OCI-LY3 (cell line): ENCODE measurements around the gene PACC1.

ENCODE experiments used
- H2AFZ ChIP-seq: fragments of 200-600, 300-600 bp; shearing (Covaris generic); 2 replicates; pipeline ENCODE4 v1.6.0; 2014; ENCODE audit warnings: antibody characterized with exemption, low read depth, low read length
- H3K27ac ChIP-seq: fragments of 200-600, 300-600 bp; sonication (generic); 2 replicates; pipeline ENCODE4 v1.5.1; 2014; ENCODE audit warnings: mild to moderate bottlenecking, low read length, moderate library complexity, mixed read lengths
- H3K27me3 ChIP-seq: fragments of 200-600, 300-600 bp; sonication (generic); 2 replicates; pipeline ENCODE4 v1.6.1; 2014; ENCODE audit warnings: low read depth, low read length, mixed read lengths
- H3K36me3 ChIP-seq: fragments of 200-600, 300-600 bp; sonication (generic); replicated peaks from 2 replicates; pipeline ENCODE3; 2014; ENCODE audit warnings: low read depth, low read length, mixed read lengths
- H3K4me1 ChIP-seq: fragments of 300-600, 200-600 bp; sonication (generic); 2 replicates; pipeline ENCODE4 v1.6.1; 2014; ENCODE audit warnings: low read length, mixed read lengths
- H3K4me2 ChIP-seq: fragments of 200-600, 300-600 bp; sonication (generic); 2 replicates; pipeline ENCODE4 v1.6.1; 2014; ENCODE audit warnings: low read length, mixed read lengths
- H3K4me3 ChIP-seq: fragments of 300-600, 200-600 bp; sonication (generic); 2 replicates; pipeline ENCODE4 v1.5.1; 2014; ENCODE audit warnings: antibody characterized with exemption, mild to moderate bottlenecking, low read length, moderate library complexity
- H3K79me2 ChIP-seq: fragments of 300-600, 200-600 bp; shearing (Covaris generic); 2 replicates; pipeline ENCODE4 v1.6.1; 2014; ENCODE audit warnings: mild to moderate bottlenecking, low read length, mixed read lengths
- H3K9ac ChIP-seq: fragments of 300-600, 200-600 bp; shearing (Covaris generic); 2 replicates; pipeline ENCODE4 v1.6.0; 2014; ENCODE audit warnings: mild to moderate bottlenecking, low read length, moderate library complexity
- H3K9me3 ChIP-seq: fragments of 200-600, 300-600 bp; shearing (Covaris generic); 2 replicates; pipeline ENCODE4 v1.6.1; 2014; ENCODE audit warnings: low read length, mixed read lengths; ENCODE audit not compliant: insufficient read depth
- H4K20me1 ChIP-seq: fragments of 200-600, 300-600 bp; sonication (generic); 2 replicates; pipeline ENCODE4 v1.6.1; 2016; ENCODE audit warnings: low read length, mixed read lengths; ENCODE audit not compliant: insufficient read depth
- EZH2phosphoT487 ChIP-seq: fragments of 200-600 bp; shearing (Covaris generic); IDR thresholded peaks from 2 replicates; pipeline ENCODE4 v1.6.1; 2018; ENCODE audit warnings: antibody characterized with exemption, mixed run types, low read depth
- TF ChIP-seq, protein P1 (sequence below): fragments of 200-600, 300-600 bp; sonication (generic); IDR thresholded peaks from 2 replicates; pipeline ENCODE4 v1.5.1; 2014; ENCODE audit warnings: antibody characterized with exemption, low read length, low read depth

The PACC1 gene

DNA sequence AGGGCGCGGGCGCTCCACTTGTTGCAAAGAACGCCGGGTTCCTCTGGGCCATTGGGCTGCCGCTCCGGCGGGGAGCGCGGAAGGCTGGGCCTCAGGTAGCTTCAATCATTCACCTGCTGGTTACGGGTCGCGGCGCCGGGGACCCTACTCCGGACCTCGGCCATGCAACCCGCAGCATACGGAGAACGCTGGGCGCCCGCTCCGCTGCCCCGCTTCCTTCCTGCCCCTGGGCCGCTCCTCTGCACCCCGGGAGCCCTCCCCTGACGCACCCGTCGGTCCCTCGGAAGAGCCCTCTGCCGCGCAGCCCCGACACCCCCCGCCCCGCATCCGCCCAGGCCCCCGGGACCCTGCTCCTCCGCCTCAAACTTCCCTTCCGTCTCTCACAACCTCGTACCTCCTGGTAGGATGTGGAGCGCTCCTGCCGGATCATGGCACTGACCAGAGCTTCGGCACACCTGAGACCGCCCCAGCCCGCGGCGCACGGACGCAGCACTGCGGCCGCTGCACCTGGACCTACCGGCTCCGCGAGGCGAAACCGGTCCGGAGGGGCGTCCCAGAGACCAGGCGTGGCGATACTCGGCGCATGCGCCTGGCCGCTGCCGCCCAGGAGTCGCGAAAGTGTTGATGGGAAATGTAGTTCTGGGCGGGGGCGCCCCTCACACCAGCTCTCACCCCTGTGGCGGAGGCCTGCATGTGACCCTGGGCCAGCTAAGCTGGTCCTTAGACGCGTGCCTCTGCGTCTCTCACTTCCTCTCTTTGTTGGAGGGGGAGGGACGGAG is at the start of gene PACC1:
TSS of gene PACC1 (minus strand) at position 559 of the 779 bp plus-strand sequence. CDS start at position 430, 129 bp downstream.
- no peak for TF ChIP-seq EZH2phosphoT487
- TF ChIP-seq, protein P1, sequence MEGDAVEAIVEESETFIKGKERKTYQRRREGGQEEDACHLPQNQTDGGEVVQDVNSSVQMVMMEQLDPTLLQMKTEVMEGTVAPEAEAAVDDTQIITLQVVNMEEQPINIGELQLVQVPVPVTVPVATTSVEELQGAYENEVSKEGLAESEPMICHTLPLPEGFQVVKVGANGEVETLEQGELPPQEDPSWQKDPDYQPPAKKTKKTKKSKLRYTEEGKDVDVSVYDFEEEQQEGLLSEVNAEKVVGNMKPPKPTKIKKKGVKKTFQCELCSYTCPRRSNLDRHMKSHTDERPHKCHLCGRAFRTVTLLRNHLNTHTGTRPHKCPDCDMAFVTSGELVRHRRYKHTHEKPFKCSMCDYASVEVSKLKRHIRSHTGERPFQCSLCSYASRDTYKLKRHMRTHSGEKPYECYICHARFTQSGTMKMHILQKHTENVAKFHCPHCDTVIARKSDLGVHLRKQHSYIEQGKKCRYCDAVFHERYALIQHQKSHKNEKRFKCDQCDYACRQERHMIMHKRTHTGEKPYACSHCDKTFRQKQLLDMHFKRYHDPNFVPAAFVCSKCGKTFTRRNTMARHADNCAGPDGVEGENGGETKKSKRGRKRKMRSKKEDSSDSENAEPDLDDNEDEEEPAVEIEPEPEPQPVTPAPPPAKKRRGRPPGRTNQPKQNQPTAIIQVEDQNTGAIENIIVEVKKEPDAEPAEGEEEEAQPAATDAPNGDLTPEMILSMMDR = no peak
- peak within 1 kb of the TSS; percentile 74 for H2AFZ ChIP-seq
- H3K4me3 ChIP-seq = peak within 1 kb of the TSS; percentile 79
- peaks cover 33% of the 10 kb centered on the region for H3K36me3 ChIP-seq
- peak within 1 kb of the TSS; percentile 87 for H3K27ac ChIP-seq
- H3K27me3 ChIP-seq = no peaks in the 10 kb centered on the region
- peaks cover 42% of the 10 kb centered on the region for H3K79me2 ChIP-seq
- no peaks in the 10 kb centered on the region for H3K9me3 ChIP-seq
- peak within 1 kb of the TSS; percentile 93 for H3K4me2 ChIP-seq
- H4K20me1 ChIP-seq = 0 out of 2 replicates have a peak, but pooled peaks cover 8% of the 10 kb centered on the region
- peak within 1 kb of the TSS; percentile 86 for H3K9ac ChIP-seq
- peaks cover 40% of the 10 kb centered on the region for H3K4me1 ChIP-seq

DNA sequence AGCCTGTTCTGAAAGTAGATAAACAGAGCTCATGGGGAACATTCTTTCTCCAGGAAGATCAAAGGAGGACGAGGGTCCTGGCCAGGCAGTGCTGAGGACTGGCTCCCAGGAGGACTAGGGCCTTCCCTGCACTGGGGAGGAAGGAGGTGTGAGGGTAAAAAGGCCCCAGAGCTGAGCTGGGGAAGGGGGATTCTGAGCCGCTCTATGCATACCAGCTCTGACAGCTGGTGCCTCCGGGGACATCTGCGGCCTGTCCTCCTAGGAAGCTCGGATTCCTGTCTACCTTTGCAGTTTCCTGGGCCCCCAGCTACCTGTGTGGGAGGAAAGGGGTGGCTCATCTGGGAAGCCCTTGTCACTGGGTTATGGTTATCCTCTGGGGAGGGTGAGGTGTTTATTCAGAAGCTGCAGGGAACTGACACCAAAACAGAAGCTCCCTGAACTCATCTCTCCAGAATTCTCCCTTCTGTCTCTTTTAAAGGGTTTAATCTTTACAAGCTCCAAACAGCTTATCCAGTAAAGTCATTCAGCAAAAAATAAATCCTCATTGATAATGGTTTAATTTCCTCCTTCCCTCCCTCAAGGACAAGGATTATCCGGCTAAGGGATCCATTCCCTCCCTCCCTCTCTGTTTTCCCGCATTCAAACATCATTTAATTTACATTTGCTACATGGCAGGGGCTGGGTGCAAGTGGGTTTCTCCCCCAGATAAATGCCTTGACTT is 49.0 kb upstream of the PACC1 start:
- TF ChIP-seq, protein P1 = no peak
- no peak for TF ChIP-seq EZH2phosphoT487
- H3K27me3 ChIP-seq = no peaks in the 10 kb centered on the region
- H3K79me2 ChIP-seq = no peaks in the 10 kb centered on the region
- no peak overlapping the region for H3K27ac ChIP-seq
- H2AFZ ChIP-seq = no peak overlapping the region
- H3K4me2 ChIP-seq = no peak overlapping the region
- H3K9me3 ChIP-seq = no peaks in the 10 kb centered on the region
- H3K9ac ChIP-seq = no peak overlapping the region
- no peaks in the 10 kb centered on the region for H4K20me1 ChIP-seq
- H3K4me3 ChIP-seq = no peak overlapping the region
- peaks cover 16% of the 10 kb centered on the region for H3K4me1 ChIP-seq
- no peaks in the 10 kb centered on the region for H3K36me3 ChIP-seq

DNA sequence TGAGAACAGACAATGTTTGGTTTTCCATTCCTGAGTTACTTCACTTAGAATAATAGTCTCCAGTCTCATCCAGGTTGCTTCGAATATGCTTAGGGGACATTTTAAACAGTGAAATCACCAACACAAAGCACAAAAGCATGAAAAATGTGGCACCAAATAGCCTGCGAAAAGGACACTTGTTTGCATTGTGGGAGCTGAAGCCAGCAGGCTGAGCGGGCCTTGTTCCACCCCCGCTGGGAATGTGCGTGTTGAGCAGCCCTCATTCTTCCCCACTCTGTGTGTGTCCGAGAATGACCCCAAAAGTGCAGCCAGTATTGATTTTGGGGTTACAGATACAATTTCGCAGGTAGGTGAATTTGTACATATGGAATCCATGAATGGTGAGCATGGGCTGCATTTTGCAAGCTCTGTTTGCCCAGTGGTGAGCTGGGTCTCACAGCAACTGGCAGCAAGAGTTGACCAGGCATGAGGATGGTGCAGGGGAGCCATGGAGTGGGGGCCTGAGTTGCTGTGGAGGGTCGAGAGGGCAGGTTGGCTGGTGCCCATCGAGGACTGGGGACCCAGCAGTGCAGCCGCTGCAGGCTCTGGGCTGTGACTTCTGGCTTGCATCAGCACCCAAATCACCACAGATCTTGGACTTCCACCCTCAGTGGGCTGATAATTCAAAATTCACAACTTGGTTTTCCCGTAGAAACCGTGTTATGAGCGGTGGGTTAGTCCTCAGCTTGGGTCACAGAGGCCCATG is 47.4 kb upstream of the PACC1 start:
- Histone ChIP-seq H3K27ac (no peak overlapping the region), H3K9ac (no peak overlapping the region), H3K36me3 (peaks cover 7% of the 10 kb centered on the region), H4K20me1 (no peaks in the 10 kb centered on the region), H2AFZ (no peak overlapping the region), H3K79me2 (no peaks in the 10 kb centered on the region), H3K4me2 (no peak overlapping the region), H3K27me3 (no peaks in the 10 kb centered on the region), H3K9me3 (0 out of 2 replicates have a peak, but pooled peaks cover 5% of the 10 kb centered on the region), H3K4me3 (no peak overlapping the region), H3K4me1 (peaks cover 4% of the 10 kb centered on the region)
- no peak for TF ChIP-seq EZH2phosphoT487
- TF ChIP-seq, protein P1 = no peak
